Testis (tissue), 3 donors: ENCODE results near the gene OTOP3. TPM values are rescaled to one million over a fixed set of nuclear protein-coding genes. Genes with fewer than 3 reads are reported as not detected.

ENCODE experiments used
- DNase-seq: peaks from one replicate; pipeline ENCODE4 v3.0.0-alpha.2; 2019
- H3K27ac ChIP-seq, 2 donors: fragments of 200-600 bp; sonication (generic); one replicate each; pipeline ENCODE4 v1.5.1; 2019
- H3K27me3 ChIP-seq: fragments of 200-600 bp; sonication (generic); one replicate; pipeline ENCODE4 v1.5.1; 2019
- H3K36me3 ChIP-seq: fragments of 200-600 bp; sonication (generic); one replicate; pipeline ENCODE4 v1.5.1; 2017; ENCODE audit warnings: low read depth; ENCODE audit errors: missing control alignments
- H3K4me1 ChIP-seq: fragments of 200-600 bp; sonication (generic); one replicate; pipeline ENCODE4 v1.5.1; 2019
- H3K4me3 ChIP-seq, 2 donors: fragments of 200-600 bp; sonication (generic); one replicate each; pipeline ENCODE4 v1.5.1; 2017 to 2019
- H3K9me3 ChIP-seq: fragments of 200-600 bp; sonication (generic); one replicate; pipeline ENCODE4 v1.5.1; 2017
- CTCF ChIP-seq, 3 experiments: fragments of 450-650 bp in 2 of 3; fragments of 200-600 bp in 1 of 3; sonication (generic) in 1 of 3; IDR thresholded peaks; one replicate each; pipeline ENCODE4 v1.5.1; 2016 to 2019; ENCODE audit warnings: antibody characterized with exemption in 3 of 3, mild to moderate bottlenecking in 2 of 3, moderate library complexity in 1 of 3
- POLR2A ChIP-seq: fragments of 450-650 bp; IDR thresholded peaks from one replicate; pipeline ENCODE4 v1.6.1; 2017; ENCODE audit warnings: antibody characterized with exemption, mild to moderate bottlenecking, moderate library complexity
- WGBS, 2 donors: methylation state at CpG; one replicate each; pipeline ENCODE4 v1.1.5; 2018; 5-methylcytosine and 5-hydroxymethylcytosine counted together
- intact Hi-C: fragments of 100-400 bp; cut with DNase I; formaldehyde crosslinking; loops from one replicate; pipeline ENCODE4 v1.15.1; 2023; ENCODE audit warnings: low total_unique reads
- polyA plus RNA-seq: library from polyadenylated mRNA; stranded (reverse); fragments of 350-450 nt; fragmentation: Illumina TruSeq; extraction: RNeasy Lipid Tissue Mini Kit (QIAGEN cat#74804); gene quantifications from one replicate; pipeline ENCODE4 v1.2.3, GENCODE V29; 2014; ENCODE audit warnings: low read depth, low replicate concordance; ENCODE audit not compliant: insufficient read depth
- total RNA-seq, 2 donors: library from RNA; depleted of rRNA; stranded (reverse); fragments of >200 nt; gene quantifications; one replicate each; pipeline ENCODE4 v1.2.3, GENCODE V29; 2016

Gene OTOP3
- total and polyA plus RNA-seq, 3 donors from 2014 or later, result 0.12 TPM; not detected in 2

- Histone ChIP-seq H3K9me3 (no peaks in the 10 kb centered on the region), H3K36me3 (no peaks in the 10 kb centered on the region), H3K27me3 (no peaks in the 10 kb centered on the region), H3K4me3 (no peak overlapping the region), H3K27ac (peak overlapping the region; percentile 36 to 39), H3K4me1 (peaks cover 23% of the 10 kb centered on the region)
- WGBS, 2 donors, result 61 to 63% methylated on average over 2 of the region's 2 CpGs
- TF ChIP-seq POLR2A, result no peak
- TF ChIP-seq CTCF (IDR thresholded peaks at IDR 0.05), result no peak
- DNase-seq, result no peak
- intact Hi-C loops, result no loop called here
These were observed 56.5 kb downstream of the OTOP3 start for GRCh38 chr17:74992223-74992622.

- TF ChIP-seq POLR2A, result no peak
- no peak for TF ChIP-seq CTCF (IDR thresholded peaks at IDR 0.05)
- Histone ChIP-seq H3K4me1 (peaks cover 16% of the 10 kb centered on the region), H3K36me3 (no peaks in the 10 kb centered on the region), H3K27me3 (no peaks in the 10 kb centered on the region), H3K9me3 (no peaks in the 10 kb centered on the region), H3K27ac (peak overlapping the region in 1 of 2 donors; percentile 44), H3K4me3 (no peak overlapping the region)
- no peak for DNase-seq
- intact Hi-C loops, result no loop called here
- 62 to 69% methylated on average over 7 of the region's 7 CpGs for WGBS, 2 donors
These were observed 58.7 kb downstream of the OTOP3 start for GRCh38 chr17:74994440-74994839.

DNA sequence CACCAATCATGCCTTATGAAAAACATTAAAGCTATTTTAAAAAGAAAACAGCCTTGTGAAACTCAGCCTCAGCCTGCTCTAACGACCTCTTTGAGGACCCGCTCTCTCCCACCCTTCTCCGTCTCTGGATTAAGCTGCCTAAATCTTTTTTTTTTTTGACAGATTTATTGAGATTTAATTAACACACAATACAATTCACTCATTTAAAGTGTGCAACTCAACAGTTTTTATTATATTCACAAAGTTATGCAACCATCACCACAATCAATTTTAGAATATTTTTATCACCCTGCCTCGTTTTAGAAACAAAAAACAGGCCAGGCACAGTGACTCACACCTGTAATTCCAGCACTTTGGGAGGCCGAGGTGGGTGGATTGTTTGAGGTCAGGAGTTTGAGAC is 60.1 kb downstream of the OTOP3 start:
- Histone ChIP-seq H3K27ac (no peak overlapping the region), H3K4me1 (peaks cover 16% of the 10 kb centered on the region), H3K4me3 (no peak overlapping the region), H3K27me3 (no peaks in the 10 kb centered on the region), H3K36me3 (no peaks in the 10 kb centered on the region), H3K9me3 (no peaks in the 10 kb centered on the region)
- no peak for TF ChIP-seq CTCF (IDR thresholded peaks at IDR 0.05)
- no peak for TF ChIP-seq POLR2A
- DNase-seq, result no peak
- intact Hi-C loops, result no loop called here
- WGBS, 2 donors, result 78 to 84% methylated on average over 5 of the region's 5 CpGs

GRCh38 chr17:74998783-74999182 is 63.1 kb downstream of the OTOP3 start:
- Histone ChIP-seq H3K27ac (no peak overlapping the region), H3K4me1 (peaks cover 18% of the 10 kb centered on the region), H3K4me3 (no peak overlapping the region), H3K36me3 (no peaks in the 10 kb centered on the region), H3K9me3 (no peaks in the 10 kb centered on the region), H3K27me3 (no peaks in the 10 kb centered on the region)
- DNase-seq, result no peak
- no peak for TF ChIP-seq POLR2A
- no peak for TF ChIP-seq CTCF (IDR thresholded peaks at IDR 0.05)
- 81% methylated on average over 6 of the region's 6 CpGs for WGBS, 2 donors
- intact Hi-C loops, result no loop called here

- intact Hi-C loops, result no loop called here
- Histone ChIP-seq H3K4me1 (peaks cover 14% of the 10 kb centered on the region), H3K27ac (no peak overlapping the region), H3K9me3 (no peaks in the 10 kb centered on the region), H3K4me3 (no peak overlapping the region), H3K36me3 (no peaks in the 10 kb centered on the region), H3K27me3 (no peaks in the 10 kb centered on the region)
- TF ChIP-seq POLR2A (no peak), CTCF (IDR thresholded peaks at IDR 0.05) (no peak)
- DNase-seq, result no peak
- WGBS, 2 donors, result 83 to 89% methylated on average over 2 to 4 of the region's 4 CpGs
These were observed 63.8 kb downstream of the OTOP3 start for GRCh38 chr17:74999523-74999922.

Other genes starting within 250 kb of the OTOP3 start
- gene CD300LF, start 223.0 kb upstream of the OTOP3 start, total RNA-seq, result 1 to 10 TPM in 1 of 2 donors, under 1 TPM in 1; 0.43 to 1.1 TPM
- 0.79 TPM for gene CD300LF, start 223.0 kb upstream of the OTOP3 start, polyA plus RNA-seq
- under 1 TPM; 0.81 to 0.94 TPM for gene RAB37, start 198.6 kb upstream of the OTOP3 start, total RNA-seq
- gene RAB37, start 198.6 kb upstream of the OTOP3 start, polyA plus RNA-seq, result 1.9 TPM
- gene NHERF1, start 187.3 kb upstream of the OTOP3 start, total RNA-seq, result 10 to 100 TPM; 26.9 to 28.6 TPM
- gene NHERF1, start 187.3 kb upstream of the OTOP3 start, polyA plus RNA-seq, result 69.2 TPM
- 10 to 100 TPM; 45.6 to 51.3 TPM for gene NAT9, start 159.6 kb upstream of the OTOP3 start, total RNA-seq
- 43.8 TPM for gene NAT9, start 159.6 kb upstream of the OTOP3 start, polyA plus RNA-seq
- gene GRIN2C, start 76.0 kb upstream of the OTOP3 start, total RNA-seq, result 10 to 100 TPM; 20.1 to 20.8 TPM
- 7.7 TPM for gene GRIN2C, start 76.0 kb upstream of the OTOP3 start, polyA plus RNA-seq
- gene FDXR, start 62.9 kb upstream of the OTOP3 start, total RNA-seq, result 100 to 1,000 TPM; 204 to 216 TPM
- gene FDXR, start 62.9 kb upstream of the OTOP3 start, polyA plus RNA-seq, result 97.1 TPM
- 1 to 10 TPM; 1.4 to 2.0 TPM for gene FADS6, start 42.3 kb upstream of the OTOP3 start, total RNA-seq
- 0.95 TPM for gene FADS6, start 42.3 kb upstream of the OTOP3 start, polyA plus RNA-seq
- 1 to 10 TPM; 2.0 to 2.1 TPM for gene USH1G, start 12.6 kb upstream of the OTOP3 start, total RNA-seq
- 1.1 TPM for gene USH1G, start 12.6 kb upstream of the OTOP3 start, polyA plus RNA-seq
- 1 to 10 TPM; 2.4 to 5.7 TPM for gene OTOP2, start 11.6 kb upstream of the OTOP3 start, total RNA-seq
- gene OTOP2, start 11.6 kb upstream of the OTOP3 start, polyA plus RNA-seq, result 5.7 TPM
- gene HID1, start 36.9 kb downstream of the OTOP3 start, total RNA-seq, result 10 to 100 TPM; 40.9 to 45.8 TPM
- gene HID1, start 36.9 kb downstream of the OTOP3 start, polyA plus RNA-seq, result 18.6 TPM
- 10 to 100 TPM; 39.5 to 39.6 TPM for gene CDR2L, start 51.7 kb downstream of the OTOP3 start, total RNA-seq
- 16.6 TPM for gene CDR2L, start 51.7 kb downstream of the OTOP3 start, polyA plus RNA-seq
- 10 to 100 TPM; 24.3 to 38.1 TPM for gene MRPL58, start 76.8 kb downstream of the OTOP3 start, total RNA-seq
- gene MRPL58, start 76.8 kb downstream of the OTOP3 start, polyA plus RNA-seq, result 20.9 TPM
- 100 to 1,000 TPM; 126 to 148 TPM for gene ATP5PD, start 111.1 kb downstream of the OTOP3 start, total RNA-seq
- gene ATP5PD, start 111.1 kb downstream of the OTOP3 start, polyA plus RNA-seq, result 190 TPM
- 100 to 1,000 TPM; 122 to 135 TPM for gene KCTD2, start 111.3 kb downstream of the OTOP3 start, total RNA-seq
- 88.9 TPM for gene KCTD2, start 111.3 kb downstream of the OTOP3 start, polyA plus RNA-seq
- 10 to 100 TPM in 1 of 2 donors, 1 to 10 TPM in 1; 6.4 to 11.1 TPM for gene SLC16A5, start 152.1 kb downstream of the OTOP3 start, total RNA-seq
- gene SLC16A5, start 152.1 kb downstream of the OTOP3 start, polyA plus RNA-seq, result 6.9 TPM
- gene ARMC7, start 174.1 kb downstream of the OTOP3 start, total RNA-seq, result 10 to 100 TPM in 1 of 2 donors, 1 to 10 TPM in 1; 10.0 to 11.8 TPM
- gene ARMC7, start 174.1 kb downstream of the OTOP3 start, polyA plus RNA-seq, result 12.6 TPM
- 10 to 100 TPM; 76.5 to 83.6 TPM for gene NT5C, start 195.8 kb downstream of the OTOP3 start, total RNA-seq
- 22.2 TPM for gene NT5C, start 195.8 kb downstream of the OTOP3 start, polyA plus RNA-seq
- gene JPT1, start 218.6 kb downstream of the OTOP3 start, total RNA-seq, result 100 to 1,000 TPM; 234 to 371 TPM
- gene JPT1, start 218.6 kb downstream of the OTOP3 start, polyA plus RNA-seq, result 758 TPM
- gene SUMO2, start 247.1 kb downstream of the OTOP3 start, total RNA-seq, result 100 to 1,000 TPM in 1 of 2 donors, 10 to 100 TPM in 1; 92.3 to 102 TPM
- 484 TPM for gene SUMO2, start 247.1 kb downstream of the OTOP3 start, polyA plus RNA-seq